ENCODE data around the gene ARHGAP26. TPM values are rescaled to one million over a fixed set of nuclear protein-coding genes. Genes with fewer than 3 reads are reported as not detected.

ARHGAP26 gene
- total RNA-seq, 1 donor from 2014 or later: 42.1 TPM

- H3K36me3 ChIP-seq: no peaks in the 10 kb centered on the region
- no peak for TF ChIP-seq CTCF (IDR thresholded peaks at IDR 0.05)
- no peak overlapping the region for H3K4me3 ChIP-seq
- no peak for ATAC-seq
- peaks cover 12% of the 10 kb centered on the region for H3K9me3 ChIP-seq
- intact Hi-C loops (cut with DNase I): no loop called here
- H3K27me3 ChIP-seq (ENCODE audit: low read depth): no peaks in the 10 kb centered on the region
- no peak overlapping the region for H3K27ac ChIP-seq
- H3K4me1 ChIP-seq: peaks cover 17% of the 10 kb centered on the region
- no peak for DNase-seq
Measured at GRCh38 chr5:143190260-143190810, 420.2 kb downstream of the ARHGAP26 start.

GRCh38 chr5:143191720-143192119 is 421.5 kb downstream of the ARHGAP26 start:
- H3K27ac ChIP-seq: no peak overlapping the region
- intact Hi-C loops (cut with DNase I): no loop called here
- H3K27me3 ChIP-seq (ENCODE audit: low read depth): no peaks in the 10 kb centered on the region
- no peak for ATAC-seq
- H3K4me1 ChIP-seq: peaks cover 12% of the 10 kb centered on the region
- DNase-seq: no peak
- no peak overlapping the region for H3K4me3 ChIP-seq
- peaks cover 12% of the 10 kb centered on the region for H3K9me3 ChIP-seq
- H3K36me3 ChIP-seq: no peaks in the 10 kb centered on the region
- TF ChIP-seq CTCF (IDR thresholded peaks at IDR 0.05): no peak

- Histone ChIP-seq H3K9me3 (peaks cover 12% of the 10 kb centered on the region), H3K27ac (no peak overlapping the region), H3K4me1 (peaks cover 12% of the 10 kb centered on the region), H3K4me3 (no peak overlapping the region), H3K36me3 (no peaks in the 10 kb centered on the region), H3K27me3 (ENCODE audit: low read depth) (no peaks in the 10 kb centered on the region)
- no peak for TF ChIP-seq CTCF (IDR thresholded peaks at IDR 0.05)
- intact Hi-C loops (cut with DNase I): no loop called here
- DNase-seq: no peak
- no peak for ATAC-seq
Measured at GRCh38 chr5:143192191-143192900, 422.2 kb downstream of the ARHGAP26 start.

GRCh38 chr5:143194206-143194605 is 424.0 kb downstream of the ARHGAP26 start:
- Histone ChIP-seq H3K27me3 (ENCODE audit: low read depth) (no peaks in the 10 kb centered on the region), H3K4me3 (no peak overlapping the region), H3K27ac (no peak overlapping the region), H3K4me1 (peaks cover 12% of the 10 kb centered on the region), H3K9me3 (peaks cover 12% of the 10 kb centered on the region), H3K36me3 (no peaks in the 10 kb centered on the region)
- intact Hi-C loops (cut with DNase I): no loop called here
- no peak for ATAC-seq
- DNase-seq: no peak
- no peak for TF ChIP-seq CTCF (IDR thresholded peaks at IDR 0.05)

GRCh38 chr5:143194713-143195112 is 424.5 kb downstream of the ARHGAP26 start:
- Histone ChIP-seq H3K36me3 (no peaks in the 10 kb centered on the region), H3K9me3 (peaks cover 10% of the 10 kb centered on the region), H3K27ac (no peak overlapping the region), H3K4me1 (peaks cover 12% of the 10 kb centered on the region), H3K27me3 (ENCODE audit: low read depth) (no peaks in the 10 kb centered on the region), H3K4me3 (no peak overlapping the region)
- TF ChIP-seq CTCF (IDR thresholded peaks at IDR 0.05): no peak
- intact Hi-C loops (cut with DNase I): no loop called here
- no peak for ATAC-seq
- DNase-seq: no peak
